GM18499 (cell line): Measurements from ENCODE around the gene HBB.
"Not testable (repeated sequence)": the region's sequence is repeated elsewhere in the genome, so short reads cannot be mapped to it uniquely, and the experiment has no call there.

Experiments
- ATAC-seq: cut with Tn5 transposase; IDR thresholded peaks from one replicate; pipeline ENCODE4 v1.9.1; 2021; ENCODE audit warnings: moderate number of reproducible peaks; ENCODE audit not compliant: insufficient read depth, unreplicated experiment

Gene HBB

DNA sequence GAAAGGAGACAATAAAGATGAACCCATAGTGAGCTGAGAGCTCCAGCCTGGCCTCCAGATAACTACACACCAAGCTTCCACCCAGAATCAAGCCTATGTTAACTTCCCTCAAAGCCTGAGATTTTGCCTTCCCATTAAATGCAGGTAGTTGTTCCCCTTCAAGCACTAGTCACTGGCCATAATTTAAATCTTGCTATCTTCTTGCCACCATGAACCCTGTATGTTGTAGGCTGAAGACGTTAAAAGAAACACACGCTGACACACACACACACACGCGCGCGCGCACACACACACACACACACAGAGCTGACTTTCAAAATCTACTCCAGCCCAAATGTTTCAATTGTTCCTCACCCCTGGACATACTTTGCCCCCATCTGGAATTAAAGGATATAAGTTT, 21.6 kb upstream of the HBB start:
- not testable (repeated sequence) for ATAC-seq

DNA sequence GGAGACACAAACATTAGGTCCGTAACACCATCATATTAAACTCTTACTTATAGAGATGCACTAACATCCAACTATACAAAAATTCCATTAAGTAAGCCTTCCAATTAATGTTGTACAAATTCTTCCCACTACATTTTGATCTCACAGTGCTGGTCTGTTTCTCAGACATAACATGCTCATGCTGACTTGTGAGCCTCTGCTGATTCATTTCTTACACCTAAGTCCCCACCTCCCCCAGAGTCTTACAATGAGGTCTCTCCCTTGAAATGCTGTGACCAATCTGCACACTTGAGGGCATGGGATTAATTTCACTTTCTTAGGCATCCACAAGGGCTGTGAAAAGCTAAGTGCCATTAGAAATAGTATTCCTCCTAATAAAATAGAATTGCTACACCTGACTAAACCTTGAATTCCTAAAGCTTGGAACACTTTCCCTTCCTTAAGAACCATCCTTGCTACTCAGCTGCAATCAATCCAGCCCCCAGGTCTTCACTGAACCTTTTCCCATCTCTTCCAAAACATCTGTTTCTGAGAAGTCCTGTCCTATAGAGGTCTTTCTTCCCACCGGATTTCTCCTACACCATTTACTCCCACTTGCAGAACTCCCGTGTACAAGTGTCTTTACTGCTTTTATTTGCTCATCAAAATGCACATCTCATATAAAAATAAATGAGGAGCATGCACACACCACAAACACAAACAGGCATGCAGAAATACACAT, 20.8 kb upstream of the HBB start:
- no peak for ATAC-seq

DNA sequence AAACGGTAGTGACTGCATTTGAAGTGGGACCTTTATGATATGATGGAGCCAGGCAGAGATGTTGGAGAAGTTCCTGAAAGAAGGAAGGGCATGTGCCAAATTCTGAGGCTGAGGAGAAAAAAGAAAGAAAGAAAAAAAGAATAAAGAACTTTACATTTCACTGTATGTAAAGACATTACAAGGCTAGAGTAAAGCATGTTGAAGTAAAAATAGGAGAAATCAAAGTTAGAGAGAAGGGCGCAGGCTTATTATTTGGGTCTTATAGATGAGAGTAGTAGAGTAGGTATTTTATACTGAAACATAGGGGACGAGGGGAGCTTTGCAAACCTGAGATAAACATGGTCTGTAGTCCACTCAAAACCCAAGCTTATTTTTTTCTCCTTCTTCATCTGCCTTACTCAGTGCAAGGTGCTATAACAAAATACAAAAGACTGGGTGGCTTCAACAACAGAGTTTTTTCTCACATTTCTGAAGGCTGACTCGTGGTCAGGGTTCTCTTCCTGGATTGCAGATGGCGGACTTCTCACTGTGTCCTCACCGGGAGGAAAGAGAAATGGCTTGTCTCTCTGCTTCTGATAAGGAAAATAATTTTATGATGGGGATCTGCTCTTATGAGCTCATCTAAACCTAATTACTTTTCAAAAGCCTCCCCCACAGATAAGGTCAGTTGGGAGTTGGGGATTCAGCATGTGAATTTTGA, 20.1 kb upstream of the HBB start:
- ATAC-seq = no peak

GRCh38 chr11:5245155-5245554, 18.3 kb upstream of the HBB start:
- ATAC-seq = no peak

- no peak for ATAC-seq
These were observed 16.9 kb upstream of the HBB start for GRCh38 chr11:5243816-5244180.

GRCh38 chr11:5242933-5243815, 16.3 kb upstream of the HBB start:
- no peak for ATAC-seq

- ATAC-seq = no peak
These were observed 15.3 kb upstream of the HBB start for GRCh38 chr11:5242208-5242607.

DNA sequence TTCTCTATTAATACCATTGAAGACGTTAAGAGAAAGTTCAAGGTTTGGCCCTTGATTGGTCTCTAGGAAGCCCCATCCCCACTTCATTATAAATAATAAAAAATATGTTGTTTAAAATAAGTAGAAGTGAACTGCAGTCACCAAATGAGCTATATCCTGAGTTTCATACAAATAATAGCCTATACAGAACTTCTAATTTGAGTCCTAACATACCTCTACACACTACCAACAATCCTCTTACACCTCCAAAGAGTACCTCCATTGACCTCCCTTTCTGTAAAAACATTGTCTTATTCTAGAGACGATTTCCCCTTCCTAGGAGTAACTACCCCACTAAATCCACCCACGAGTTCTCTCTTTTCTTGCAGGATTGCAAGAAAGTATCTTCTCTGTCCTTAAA, 14.6 kb upstream of the HBB start:
- ATAC-seq = no peak

DNA sequence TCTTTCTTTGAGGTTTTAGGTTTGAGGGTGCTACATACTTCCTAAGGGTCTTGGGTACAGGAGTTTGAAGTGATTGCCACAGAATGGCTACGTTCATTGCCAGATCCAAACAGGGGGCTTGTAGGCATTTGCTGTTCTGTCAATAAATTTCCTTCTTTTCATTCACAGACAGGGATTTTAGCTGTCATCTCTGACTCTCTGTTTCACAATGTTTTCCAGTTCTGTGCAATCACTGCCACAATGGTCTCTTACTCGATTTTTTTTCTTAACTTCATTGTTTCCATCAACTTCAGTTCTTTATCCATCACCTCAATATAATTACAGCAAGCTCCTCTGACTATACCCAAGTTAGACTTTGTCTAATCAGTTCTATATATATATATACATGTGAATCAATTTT, 13.6 kb upstream of the HBB start:
- ATAC-seq = no peak

- ATAC-seq = no peak
These were observed 13.2 kb upstream of the HBB start for GRCh38 chr11:5240056-5240455.

- no peak for ATAC-seq
These were observed 12.2 kb upstream of the HBB start for GRCh38 chr11:5239046-5239445.

- ATAC-seq = no peak
These were observed 11.6 kb upstream of the HBB start for GRCh38 chr11:5238486-5238885.

DNA sequence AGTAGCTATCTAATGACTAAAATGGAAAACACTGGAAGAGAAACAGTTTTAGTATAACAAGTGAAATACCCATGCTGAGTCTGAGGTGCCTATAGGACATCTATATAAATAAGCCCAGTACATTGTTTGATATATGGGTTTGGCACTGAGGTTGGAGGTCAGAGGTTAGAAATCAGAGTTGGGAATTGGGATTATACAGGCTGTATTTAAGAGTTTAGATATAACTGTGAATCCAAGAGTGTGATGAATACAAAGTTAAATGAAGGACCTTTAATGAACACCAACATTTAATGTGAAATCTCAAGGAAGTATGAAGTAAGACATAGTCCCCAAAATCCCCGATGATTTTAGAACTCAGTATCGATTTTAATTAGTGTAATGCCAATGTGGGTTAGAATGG, 10.5 kb upstream of the HBB start:
- no peak for ATAC-seq

DNA sequence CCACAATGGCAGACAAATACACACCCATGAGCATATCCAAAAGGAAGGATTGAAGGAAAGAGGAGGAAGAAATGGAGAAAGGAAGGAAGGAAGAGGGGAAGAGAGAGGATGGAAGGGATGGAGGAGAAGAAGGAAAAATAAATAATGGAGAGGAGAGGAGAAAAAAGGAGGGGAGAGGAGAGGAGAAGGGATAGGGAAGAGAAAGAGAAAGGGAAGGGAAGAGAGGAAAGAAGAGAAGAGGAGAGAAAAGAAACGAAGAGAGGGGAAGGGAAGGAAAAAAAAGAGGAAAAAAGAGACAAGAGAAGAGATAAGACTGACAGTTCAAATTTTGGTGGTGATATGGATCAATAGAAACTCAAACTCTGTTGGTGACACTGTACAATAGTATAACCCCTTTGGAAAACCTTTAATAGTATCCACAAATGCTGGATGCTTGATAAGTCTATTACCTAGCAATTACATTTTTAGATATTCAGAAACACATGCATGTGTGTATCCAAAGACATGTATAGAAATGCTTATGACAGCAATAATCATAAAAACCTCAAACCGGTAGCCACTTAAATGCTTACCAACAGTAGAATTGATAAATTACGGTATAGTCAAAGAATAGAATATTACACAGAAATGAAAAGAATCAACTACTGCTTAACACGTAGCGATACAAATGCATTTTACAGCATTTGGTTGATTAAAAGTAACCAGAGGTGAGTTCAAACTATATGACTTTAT, 8.7 kb upstream of the HBB start:
- ATAC-seq = no peak

GRCh38 chr11:5234381-5234834, 7.5 kb upstream of the HBB start, which contains the start of gene HBD:
HBD (minus strand) TSS chr11:5234483; CDS start chr11:5234433, 50 bp downstream.
- peak; percentile 79 for ATAC-seq

GRCh38 chr11:5233307-5233706, 6.4 kb upstream of the HBB start:
- no peak for ATAC-seq

DNA sequence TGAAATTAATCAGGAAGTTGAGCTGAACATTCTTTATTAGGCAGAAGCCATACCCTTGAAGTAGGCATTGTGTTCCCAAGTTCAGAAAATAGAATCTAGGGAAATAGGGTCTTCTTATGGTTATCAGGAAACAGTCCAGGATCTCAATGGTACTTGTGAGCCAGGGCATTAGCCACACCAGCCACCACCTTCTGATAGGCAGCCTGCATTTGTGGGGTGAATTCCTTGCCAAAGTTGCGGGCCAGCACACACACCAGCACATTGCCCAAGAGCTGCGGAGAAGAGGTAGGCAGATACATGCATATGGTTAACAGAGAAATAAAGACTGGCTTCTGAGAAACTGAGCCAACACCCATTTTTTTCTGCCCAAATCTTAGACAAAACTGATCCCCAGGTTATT, 6.0 kb upstream of the HBB start:
- ATAC-seq = no peak

GRCh38 chr11:5232176-5232575, 5.3 kb upstream of the HBB start:
- ATAC-seq = no peak

DNA sequence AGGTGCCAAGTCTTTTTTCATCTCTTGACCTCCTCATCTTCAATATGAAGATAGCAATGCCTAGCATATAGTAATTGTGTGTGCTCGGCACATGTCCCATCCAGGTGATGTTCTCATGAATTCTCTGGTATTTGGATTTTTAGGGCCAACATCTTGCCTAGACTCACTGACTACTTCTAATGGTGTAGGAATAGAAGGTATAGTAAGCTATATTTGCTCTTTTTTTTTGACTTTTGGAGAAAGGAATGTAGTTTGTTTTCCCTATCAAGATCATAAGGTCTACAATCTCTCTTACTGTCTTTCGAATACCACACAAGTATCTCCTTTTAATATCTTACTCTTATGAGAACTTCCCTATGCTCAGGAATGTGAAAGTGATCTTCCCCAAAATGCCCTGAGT, 4.2 kb upstream of the HBB start:
- ATAC-seq = no peak

- no peak for ATAC-seq
These were observed 3.4 kb upstream of the HBB start for GRCh38 chr11:5230266-5230665.
